GM23338 (cell line): ENCODE results near the gene IMMP2L. TPM values are rescaled to one million over a fixed set of nuclear protein-coding genes. Genes with fewer than 3 reads are reported as not detected.

Experiments
- ATAC-seq: fragments of 200-7000 bp; cut with Tn5 transposase; 3 replicates; pipeline ENCODE4 v1.9.1; 2020
- DNase-seq: peaks from one replicate; pipeline ENCODE4 v3.0.0-alpha.2; 2015; ENCODE audit warnings: low spot score
- H2AFZ ChIP-seq: fragments of 200-600 bp; sonication (generic); 2 replicates; pipeline ENCODE4 v1.8.0; 2016; ENCODE audit warnings: antibody characterized with exemption, mild to moderate bottlenecking, moderate library complexity
- H3F3A ChIP-seq: fragments of 200-600 bp; sonication (generic); replicated peaks from 2 replicates; pipeline ENCODE4 v1.8.0; 2017; ENCODE audit warnings: antibody characterized with exemption, mixed run types, low read depth
- H3K27ac ChIP-seq: fragments of 200-600 bp; sonication (generic); 2 replicates; pipeline ENCODE4 v1.6.1; 2016; ENCODE audit warnings: low read depth
- H3K27me3 ChIP-seq: fragments of 200-600 bp; sonication (generic); 2 replicates; pipeline ENCODE4 v1.8.0; 2016; ENCODE audit warnings: mild to moderate bottlenecking, mixed run types, moderate library complexity; ENCODE audit not compliant: insufficient read depth
- H3K36me3 ChIP-seq: fragments of 200-600 bp; sonication (generic); 2 replicates; pipeline ENCODE4 v1.8.0; 2016; ENCODE audit warnings: mild to moderate bottlenecking; ENCODE audit not compliant: insufficient read depth
- H3K4me1 ChIP-seq: fragments of 200-600 bp; sonication (generic); 2 replicates; pipeline ENCODE4 v1.8.0; 2016; ENCODE audit warnings: mild to moderate bottlenecking, moderate library complexity; ENCODE audit not compliant: insufficient read depth
- H3K4me2 ChIP-seq: fragments of 200-600 bp; sonication (generic); 2 replicates; pipeline ENCODE4 v1.7.1; 2017; ENCODE audit warnings: mixed run types
- H3K4me3 ChIP-seq: fragments of 200-600 bp; sonication (generic); 2 replicates; pipeline ENCODE4 v1.6.1; 2016; ENCODE audit warnings: mixed run types
- H3K79me2 ChIP-seq: fragments of 200-600 bp; sonication (generic); replicated peaks from 2 replicates; pipeline ENCODE4 v1.8.0; 2017; ENCODE audit warnings: mild to moderate bottlenecking; ENCODE audit not compliant: insufficient read depth
- H3K9me2 ChIP-seq: fragments of 200-600 bp; sonication (generic); 2 replicates; pipeline ENCODE4 v1.8.0; 2017; ENCODE audit not compliant: insufficient read depth
- H4K20me1 ChIP-seq: fragments of 200-600 bp; sonication (generic); replicated peaks from 2 replicates; pipeline ENCODE4 v1.8.0; 2017; ENCODE audit warnings: mild to moderate bottlenecking; ENCODE audit not compliant: insufficient read depth
- H3K27ac Mint-ChIP-seq: 2 replicates; pipeline ENCODE4 v1.8.0; 2020; ENCODE audit warnings: inconsistent platforms, mild to moderate bottlenecking, moderate library complexity, mixed read lengths
- H3K27me3 Mint-ChIP-seq: 3 replicates; pipeline ENCODE4 v1.8.0; 2022; ENCODE audit warnings: low read depth, mild to moderate bottlenecking, moderate library complexity, mixed read lengths, inconsistent platforms; ENCODE audit not compliant: insufficient read depth, poor library complexity
- H3K36me3 Mint-ChIP-seq: 3 replicates; pipeline ENCODE4 v1.8.0; 2021; ENCODE audit warnings: low read depth, mild to moderate bottlenecking, inconsistent platforms, moderate library complexity, mixed read lengths
- H3K4me1 Mint-ChIP-seq: 3 replicates; pipeline ENCODE4 v1.8.0; 2020; ENCODE audit warnings: mild to moderate bottlenecking, inconsistent platforms, mixed read lengths
- H3K4me3 Mint-ChIP-seq: 3 replicates; pipeline ENCODE4 v1.8.0; 2021; ENCODE audit warnings: moderate library complexity, mild to moderate bottlenecking, inconsistent platforms, mixed read lengths
- H3K9me3 Mint-ChIP-seq: 3 replicates; pipeline ENCODE4 v1.8.0; 2020; ENCODE audit warnings: moderate library complexity, mild to moderate bottlenecking, inconsistent platforms, mixed read lengths
- CREB1 ChIP-seq: fragments of 250-450 bp; sonication (Bioruptor Pico); IDR thresholded peaks from 2 replicates; pipeline ENCODE4 v1.5.0; 2020; ENCODE audit warnings: low read depth, mild to moderate bottlenecking, moderate library complexity
- CTCF ChIP-seq, 2 experiments: fragments of 200-600 bp in 1 of 2; sonication (generic) in 1 of 2; conservative IDR thresholded peaks; 2 replicates each; pipeline versions ENCODE4 v1.5.1 to v1.6.1; 2016 to 2017; ENCODE audit warnings: antibody characterized with exemption in 2 of 2, low read depth in 2 of 2, mild to moderate bottlenecking in 2 of 2, moderate library complexity in 1 of 2
- ETS1 ChIP-seq: IDR thresholded peaks from 2 replicates; pipeline ENCODE4 v1.6.1; 2016; ENCODE audit warnings: antibody characterized with exemption
- EZH2 ChIP-seq: fragments of 200-600 bp; sonication (generic); IDR thresholded peaks from one replicate; pipeline ENCODE4 v1.8.0; 2017; ENCODE audit warnings: antibody characterized with exemption, mild to moderate bottlenecking, low read depth; ENCODE audit not compliant: unreplicated experiment
- EZH2phosphoT487 ChIP-seq: fragments of 200-600 bp; sonication (generic); IDR thresholded peaks from one replicate; pipeline ENCODE4 v1.8.1; 2018; ENCODE audit warnings: antibody characterized with exemption; ENCODE audit not compliant: unreplicated experiment
- JUNB ChIP-seq: IDR thresholded peaks from one replicate; pipeline ENCODE4 v1.6.1; 2016; ENCODE audit warnings: antibody characterized with exemption; ENCODE audit not compliant: unreplicated experiment
- NANOG ChIP-seq: IDR thresholded peaks from 2 replicates; pipeline ENCODE4 v1.6.1; 2016; ENCODE audit warnings: antibody characterized with exemption, borderline replicate concordance
- POLR2AphosphoS5 ChIP-seq: IDR thresholded peaks from 2 replicates; pipeline ENCODE4 v1.6.1; 2016; ENCODE audit warnings: antibody characterized with exemption, low read depth
- REST ChIP-seq: IDR thresholded peaks from one replicate; pipeline ENCODE4 v1.6.1; 2018; ENCODE audit warnings: antibody characterized with exemption; ENCODE audit not compliant: unreplicated experiment
- STAT1 ChIP-seq: IDR thresholded peaks from one replicate; pipeline ENCODE4 v1.6.1; 2016; ENCODE audit warnings: antibody characterized with exemption; ENCODE audit not compliant: unreplicated experiment
- ZNF114 ChIP-seq: fragments of 250-450 bp; sonication (Bioruptor Pico); IDR thresholded peaks from 2 replicates; pipeline ENCODE4 v1.5.0; 2020; ENCODE audit warnings: mild to moderate bottlenecking, moderate library complexity
- ZNF331 ChIP-seq: fragments of 250-450 bp; sonication (Bioruptor Pico); IDR thresholded peaks from 2 replicates; pipeline ENCODE4 v1.5.0; 2020; ENCODE audit warnings: low read depth, mild to moderate bottlenecking, moderate library complexity
- ZNF462 ChIP-seq: fragments of 250-450 bp; sonication (Bioruptor Pico); IDR thresholded peaks from 2 replicates; pipeline ENCODE4 v1.5.0; 2020; ENCODE audit warnings: mild to moderate bottlenecking, moderate library complexity
- polyA plus RNA-seq: library from polyadenylated mRNA; unstranded; fragments of >200 nt; fragmentation: Nextera tagmentation; extraction: Ambion mirVana; gene quantifications from 2 replicates; pipeline ENCODE4 v1.2.1, GENCODE V29; 2016
- total RNA-seq: library from RNA; depleted of rRNA; stranded (reverse); fragments of >200 nt; shearing (Covaris generic); gene quantifications from 2 replicates; pipeline ENCODE4 v1.2.3, GENCODE V29; 2014

Gene IMMP2L
- total and polyA plus RNA-seq, 2 experiments from 2014 or later, result 7.3 to 14.0 TPM

GRCh38 chr7:111558991-111559390, 3.3 kb downstream of the IMMP2L start:
- Mint-ChIP-seq H3K27ac (no peak overlapping the region), H3K36me3 (peaks cover 34% of the 10 kb centered on the region), H3K9me3 (peaks cover 2% of the 10 kb centered on the region; the same call in 2 of the 3 replicates), H3K4me1 (peaks cover 20% of the 10 kb centered on the region; the same call in 2 of the 3 replicates), H3K27me3 (peaks cover 4% of the 10 kb centered on the region), H3K4me3 (no peak overlapping the region)
- H3F3A ChIP-seq, result no peaks in the 10 kb centered on the region
- H3K9me2 ChIP-seq, result no peaks in the 10 kb centered on the region
- no peak overlapping the region for H3K4me3 ChIP-seq
- H3K27ac ChIP-seq, result no peak overlapping the region
- no peaks in the 10 kb centered on the region for H4K20me1 ChIP-seq
- no peak overlapping the region for H2AFZ ChIP-seq
- H3K27me3 ChIP-seq, result no peaks in the 10 kb centered on the region
- H3K4me1 ChIP-seq, result peaks cover 6% of the 10 kb centered on the region
- TF ChIP-seq REST, result no peak
- no peak for TF ChIP-seq CTCF (conservative IDR thresholded peaks at IDR 0.05; ENCODE audit: low read depth in 2 of 2)
- no peak for TF ChIP-seq EZH2
- no peak for TF ChIP-seq ETS1
- no peak for TF ChIP-seq JUNB
- no peak for TF ChIP-seq CREB1 (CRISPR knock-in tag)
- no peak for TF ChIP-seq STAT1
- TF ChIP-seq ZNF114 (CRISPR knock-in tag), result no peak
- TF ChIP-seq ZNF462 (CRISPR knock-in tag), result no peak
- TF ChIP-seq NANOG, result no peak
- TF ChIP-seq EZH2phosphoT487, result no peak
- TF ChIP-seq POLR2AphosphoS5, result no peak
- no peak for TF ChIP-seq ZNF331 (CRISPR knock-in tag)
- no peak overlapping the region for H3K4me2 ChIP-seq
- H3K79me2 ChIP-seq, result peaks cover 7% of the 10 kb centered on the region; the same call in 1 of the 2 replicates
- ATAC-seq, result no peak
- H3K36me3 ChIP-seq, result peaks cover 5% of the 10 kb centered on the region; the same call in 1 of the 2 replicates
- no peak for DNase-seq
